ENCODE measurements around the gene FGD6. TPM values are rescaled to one million over a fixed set of nuclear protein-coding genes. Genes with fewer than 3 reads are reported as not detected.

FGD6 gene
- total RNA-seq, 4 donors from 2014 or later = 25.8 to 46.5 (median 36.3) TPM

- H3K4me1 ChIP-seq = peaks cover 6 to 39% (median 7%) of the 10 kb centered on the region in 3 donors
- no peaks in the 10 kb centered on the region for H3K9me3 ChIP-seq
- no peak for TF ChIP-seq POLR2A (IDR thresholded peaks at IDR 0.05)
- TF ChIP-seq EP300 (IDR thresholded peaks at IDR 0.05) = no peak
- no peak for TF ChIP-seq CTCF (IDR thresholded peaks at IDR 0.05)
- TF ChIP-seq POLR2AphosphoS5 (IDR thresholded peaks at IDR 0.05) = no peak
- no peaks in the 10 kb centered on the region for H3K27me3 ChIP-seq
- peaks cover 0 to 5% of the 10 kb centered on the region in 2 donors for H3K36me3 ChIP-seq
- peak; percentile 80 for ATAC-seq
- no peak overlapping the region for H3K4me3 ChIP-seq
- peak overlapping the region; percentile 66 to 93 (median 79) for H3K27ac ChIP-seq
Measured at GRCh38 chr12:95083471-95083870, 133.8 kb downstream of the FGD6 start.

GRCh38 chr12:95077341-95077740, 139.9 kb downstream of the FGD6 start:
- H3K4me1 ChIP-seq = peaks cover 0 to 30% (median 8%) of the 10 kb centered on the region in 3 donors

GRCh38 chr12:95074766-95075165, 142.5 kb downstream of the FGD6 start:
- Histone ChIP-seq H3K36me3 (no peaks in the 10 kb centered on the region), H3K4me1 (peaks cover 0 to 47% (median 11%) of the 10 kb centered on the region in 3 donors), H3K27ac (peak overlapping the region; percentile 12 to 97 (median 91)), H3K9me3 (no peaks in the 10 kb centered on the region), H3K27me3 (no peaks in the 10 kb centered on the region), H3K4me3 (no peak overlapping the region)
- WGBS, 2 donors (ENCODE audit: low coverage in 1 of 2) = 42 to 57% methylated on average over 5 of the region's 5 CpGs
- TF ChIP-seq POLR2A (IDR thresholded peaks at IDR 0.05) (no peak), POLR2AphosphoS5 (IDR thresholded peaks at IDR 0.05) (no peak), EP300 (IDR thresholded peaks at IDR 0.05) (no peak), CTCF (IDR thresholded peaks at IDR 0.05) (no peak)
- no peak for ATAC-seq

More at GRCh38 chr12:95077341-95077740, 139.9 kb downstream of the FGD6 start:
- Histone ChIP-seq H3K9me3 (no peaks in the 10 kb centered on the region), H3K4me3 (no peak overlapping the region), H3K27ac (peak overlapping the region in 3 of 4 donors; percentile 5 to 46 (median 41)), H3K36me3 (no peaks in the 10 kb centered on the region), H3K27me3 (no peaks in the 10 kb centered on the region)
- no peak for ATAC-seq
- TF ChIP-seq POLR2AphosphoS5 (IDR thresholded peaks at IDR 0.05) = no peak
- no peak for TF ChIP-seq CTCF (IDR thresholded peaks at IDR 0.05)
- TF ChIP-seq POLR2A (IDR thresholded peaks at IDR 0.05) = no peak
- no peak for TF ChIP-seq EP300 (IDR thresholded peaks at IDR 0.05)
- WGBS, 2 donors (ENCODE audit: low coverage in 1 of 2) = 82 to 100% methylated on average over 1 to 4 of the region's 4 CpGs

- 51 to 77% methylated on average over 9 to 19 of the region's 23 CpGs for WGBS, 2 donors (ENCODE audit: low coverage in 1 of 2)
- H3K4me3 ChIP-seq = peak overlapping the region; percentile 95 to 99
Measured at GRCh38 chr12:95073698-95074520, 143.4 kb downstream of the FGD6 start.

More at GRCh38 chr12:95073698-95074520, 143.4 kb downstream of the FGD6 start:
- H3K4me1 ChIP-seq = peaks cover 0 to 52% (median 11%) of the 10 kb centered on the region in 3 donors
- no peaks in the 10 kb centered on the region for H3K27me3 ChIP-seq
- peak overlapping the region in 3 of 4 donors; percentile 87 to 97 (median 95) for H3K27ac ChIP-seq
- no peaks in the 10 kb centered on the region for H3K9me3 ChIP-seq
- ATAC-seq = no peak
- TF ChIP-seq EP300 (IDR thresholded peaks at IDR 0.05) (no peak), CTCF (IDR thresholded peaks at IDR 0.05) (peak; percentile 53 to 92 (median 77))
- no peaks in the 10 kb centered on the region for H3K36me3 ChIP-seq

All from gastroesophageal sphincter (tissue), 4 donors.